GM12878 (cell line): ENCODE results near the gene SP110. TPM values are rescaled to one million over a fixed set of nuclear protein-coding genes. Genes with fewer than 3 reads are reported as not detected.

Experiments used
- ATAC-seq: fragments of 200-7000 bp; cut with Tn5 transposase; 3 replicates; pipeline ENCODE4 v1.9.1; 2020; ENCODE audit warnings: mild to moderate bottlenecking, moderate library complexity
- Bru-seq: library from RNA; stranded (reverse); fragments of 400-500 nt; gene quantifications from one replicate; lab custom pipeline; 2021; lab: Mats Ljungman, UMichigan
- BruChase-seq, 2 experiments: library from RNA; stranded (reverse); fragments of 400-500 nt; gene quantifications; one replicate each; lab custom pipeline; 2021; lab: Mats Ljungman, UMichigan
- BruUV-seq: library from RNA; stranded (reverse); fragments of 400-500 nt; replicated peaks from 2 replicates; lab custom pipeline; 2021; lab: Mats Ljungman, UMichigan
- CTCF ChIA-PET: fragments of 300-600 bp; sonication (Branson Sonifier 250); formaldehyde crosslinking; extraction: SDS; loops from one replicate; lab custom pipeline; 2021; ENCODE audit warnings: inconsistent platforms; lab: Yijun Ruan, JAX
- POLR2A ChIA-PET: fragments of 350-600 bp; formaldehyde crosslinking; extraction: SDS; loops from one replicate; lab custom pipeline; 2021; ENCODE audit warnings: inconsistent platforms; lab: Charles Lee
- RAD21 ChIA-PET: fragments of 300-600 bp; sonication (Branson Sonifier 250); formaldehyde crosslinking; loops from one replicate; lab custom pipeline; 2023; ENCODE audit warnings: antibody characterized with exemption; ENCODE audit not compliant: unreplicated experiment; lab: Charles Lee
- SMC1A ChIA-PET: fragments of 300-600 bp; sonication (Branson Sonifier 250); formaldehyde crosslinking; loops from one replicate; lab custom pipeline; 2023; ENCODE audit not compliant: unreplicated experiment, uncharacterized antibody; lab: Charles Lee
- DNase-seq: peaks from one replicate; pipeline ENCODE4 v3.0.0-alpha.2; 2011; ENCODE audit warnings: low read depth, low spot score
- FAIRE-seq: peaks from 3 replicates; lab custom pipeline; 2011; peaks lifted over from hg19 to GRCh38; lab: Jason Lieb, UNC
- H2AFZ ChIP-seq: 2 replicates; pipeline ENCODE4 v1.6.0; 2011; ENCODE audit warnings: low read depth, low read length, control low read depth; ENCODE audit not compliant: control insufficient read depth
- H3K27ac ChIP-seq: 2 replicates; pipeline ENCODE4 v1.5.1; 2011; ENCODE audit warnings: control low read depth; ENCODE audit not compliant: control insufficient read depth, insufficient read depth
- H3K27me3 ChIP-seq, 2 experiments: replicated peaks in 1 of 2; 2 replicates each; pipeline versions ENCODE4 v1.6.0 to v1.6.1; 2011; ENCODE audit warnings: low read length in 1 of 2; ENCODE audit not compliant: control insufficient read depth in 2 of 2, insufficient read depth in 2 of 2
- H3K36me3 ChIP-seq, 2 experiments: 2 replicates each; pipeline ENCODE4 v1.5.1; 2011; ENCODE audit warnings: low read length in 1 of 2; ENCODE audit not compliant: control insufficient read depth in 2 of 2, insufficient read depth in 2 of 2
- H3K4me1 ChIP-seq: 2 replicates; pipeline ENCODE4 v1.6.1; 2011; ENCODE audit warnings: mild to moderate bottlenecking, low read length, moderate library complexity, mixed read lengths; ENCODE audit not compliant: control insufficient read depth, insufficient read depth
- H3K4me2 ChIP-seq: 2 replicates; pipeline ENCODE4 v1.6.0; 2011; ENCODE audit warnings: control low read depth; ENCODE audit not compliant: control insufficient read depth, insufficient read depth
- H3K4me3 ChIP-seq: fragments of 200-600 bp; sonication (generic); 2 replicates; pipeline ENCODE4 v1.5.1; 2016
- H3K79me2 ChIP-seq: 2 replicates; pipeline ENCODE4 v1.6.0; 2011; ENCODE audit warnings: low read length; ENCODE audit not compliant: control insufficient read depth, insufficient read depth
- H3K9ac ChIP-seq: 2 replicates; pipeline ENCODE4 v1.8.0; 2011; ENCODE audit warnings: low read length, control low read depth, mixed read lengths; ENCODE audit not compliant: control insufficient read depth, insufficient read depth
- H3K9me3 ChIP-seq: replicated peaks from 3 replicates; pipeline ENCODE4 v1.5.1; 2011; ENCODE audit warnings: mild to moderate bottlenecking, low read length; ENCODE audit not compliant: control insufficient read depth, insufficient read depth
- H4K20me1 ChIP-seq: 2 replicates; pipeline ENCODE4 v1.6.0; 2011; ENCODE audit not compliant: control insufficient read depth, insufficient read depth
- ASH2L ChIP-seq: fragments of 300-600, 200-600 bp; sonication (generic); IDR thresholded peaks from 2 replicates; pipeline ENCODE4 v1.6.1; 2017; ENCODE audit warnings: low read depth, mild to moderate bottlenecking, borderline replicate concordance
- CHD2 ChIP-seq: IDR thresholded peaks from 2 replicates; pipeline ENCODE4 v1.6.1; 2011; ENCODE audit warnings: low read depth, low read length, improper control_type of control experiment, borderline replicate concordance
- KLF5 ChIP-seq: fragments of 450-650 bp; IDR thresholded peaks from 2 replicates; pipeline ENCODE4 v1.6.1; 2014; ENCODE audit warnings: mild to moderate bottlenecking; ENCODE audit not compliant: partially characterized antibody
- MEF2A ChIP-seq: IDR thresholded peaks from 2 replicates; pipeline ENCODE4 v1.6.1; 2011; ENCODE audit warnings: low read depth, mild to moderate bottlenecking, low read length, moderate library complexity; ENCODE audit not compliant: insufficient read depth
- POLR2AphosphoS2 ChIP-seq: IDR thresholded peaks from 2 replicates; pipeline ENCODE4 v1.6.1; 2011; ENCODE audit warnings: low read depth, mild to moderate bottlenecking, low read length, improper control_type of control experiment, moderate library complexity
- RBBP5 ChIP-seq: fragments of 200-600 bp; sonication (generic); conservative IDR thresholded peaks from 2 replicates; pipeline ENCODE4 v1.6.1; 2016
- WGBS: methylation state at CpG from one replicate; pipeline ENCODE4 v1.1.6; 2016; ENCODE audit warnings: low lambda C conversion rate; ENCODE audit not compliant: insufficient replicate concordance, insufficient coverage; ENCODE audit errors: missing lambda C conversion rate; 5-methylcytosine and 5-hydroxymethylcytosine counted together
- in situ Hi-C: fragments of 300-500 bp; cut with MboI; formaldehyde crosslinking; loops from 9 replicates; pipeline ENCODE4 v1.14.3; 2018; ENCODE audit warnings: mixed read lengths
- intact Hi-C: fragments of 100-400 bp; cut with micrococcal nuclease; formaldehyde crosslinking; loops from one replicate; pipeline ENCODE4 v1.14.2; 2022; ENCODE audit not compliant: unreplicated experiment
- long read RNA-seq, 2 experiments: library from polyadenylated mRNA; unstranded; transcript quantifications; one replicate each; pipeline ENCODE4 v2.0.0, GENCODE V29; 2019 to 2020
- polyA minus RNA-seq, 3 experiments: library from RNA; depleted of rRNA, polyadenylated mRNA; stranded (reverse); fragments of >200 nt; gene quantifications; 2 replicates each; pipeline ENCODE4 v1.2.3, GENCODE V29; 2011
- polyA plus RNA-seq, 11 experiments: library from polyadenylated mRNA; depleted of rRNA in 4 of 11; unstranded in 6 of 11; stranded (reverse) in 5 of 11; fragments of >200 nt; fragmentation: Nextera tagmentation in 4 of 11; fragmentation: Illumina TruSeq in 1 of 11; extraction: Ambion mirVana in 4 of 11; extraction: Trizol in 1 of 11; gene quantifications; 1 replicate in 1 of 11; 2 replicates in 10 of 11; pipeline versions ENCODE4 v1.2.1 to v1.2.3, GENCODE V29; 2011 to 2016; ENCODE audit warnings: inconsistent platforms in 2 of 11, missing spikeins in 2 of 11, low read depth in 1 of 11
- total RNA-seq, 4 experiments: library from RNA; depleted of rRNA in 3 of 4; stranded (reverse); fragments of >200 nt in 3 of 4; fragmentation: Illumina TruSeq in 1 of 4; extraction: Trizol in 1 of 4; gene quantifications; 2 replicates each; pipeline versions ENCODE4 v1.2.1 to v1.2.3, GENCODE V29; 2013 to 2021
- TF ChIP-seq, protein P1 (sequence below): fragments of 450-650 bp; formaldehyde crosslinking; IDR thresholded peaks from 2 replicates; pipeline ENCODE4 v1.4.0; 2020; ENCODE audit warnings: mild to moderate bottlenecking, moderate library complexity
- TF ChIP-seq, protein P2 (sequence below): fragments of 450-650 bp; formaldehyde crosslinking; IDR thresholded peaks from 2 replicates; pipeline ENCODE4 v1.5.0; 2022; ENCODE audit warnings: mild to moderate bottlenecking, missing genetic modification characterization

Gene SP110
- 315 and 352 TPM in 2 replicates for total RNA-seq (2013; cell fraction: nucleolus; rRNA removed)
- total RNA-seq (2014; rRNA removed) (81.2 and 98.7 TPM in 2 replicates), total RNA-seq (2014; rRNA removed; fragmentation: Illumina TruSeq; extraction: Trizol) (125 and 130 TPM in 2 replicates), total RNA-seq (2021) (82.3 and 82.5 TPM in 2 replicates), polyA plus RNA-seq (2011; rRNA removed) (86.5 and 107 TPM in 2 replicates), polyA plus RNA-seq (2014; fragmentation: Illumina TruSeq; extraction: Trizol) (149 and 176 TPM in 2 replicates), polyA plus RNA-seq (2014; fragmentation: Nextera tagmentation; extraction: Ambion mirVana) (100 to 1,000 TPM in 1 of 2 experiments, 10 to 100 TPM in 1; 97.3 to 103 TPM), polyA plus RNA-seq (2014; rRNA removed) (68.6 and 86.5 TPM in 2 replicates), polyA plus RNA-seq (2016; fragmentation: Nextera tagmentation; extraction: Ambion mirVana) (100 to 1,000 TPM; 109 to 113 TPM), polyA minus RNA-seq (2011; rRNA and poly(A)+ RNA removed) (111 and 121 TPM in 2 replicates), Bru-seq, nascent RNA (percentile 91 among the genes with signal in this experiment), BruChase-seq, experiment 1, labeled RNA remaining after a 6-hour chase (percentile 86 among the genes with signal in this experiment), BruChase-seq, experiment 2, labeled RNA remaining after a 2-hour chase (percentile 84 among the genes with signal in this experiment)
- 67.6 TPM for polyA plus RNA-seq (2011; ENCODE audit: low read depth)
- 94.5 and 123 TPM in 2 replicates for polyA plus RNA-seq (2011; cell fraction: cytosol; rRNA removed)
- 131 and 192 TPM in 2 replicates for polyA plus RNA-seq (2011; cell fraction: nucleus; rRNA removed)
- polyA plus RNA-seq (2012), result 84.4 and 86.7 TPM in 2 replicates
- polyA minus RNA-seq (2011; cell fraction: cytosol; rRNA and poly(A)+ RNA removed), result 38.5 and 44.1 TPM in 2 replicates
- 78.3 and 127 TPM in 2 replicates for polyA minus RNA-seq (2011; cell fraction: nucleus; rRNA and poly(A)+ RNA removed)
- long read RNA-seq, experiment 1, transcript SP110-202 (15 exons, 2,080 nt), result major isoform, 21 of 68 reads
- long read RNA-seq, experiment 1, partial matches to known transcripts, result 25 of 68 reads
- long read RNA-seq, experiment 1, other reads (novel, unspliced or antisense), result 17 of 68 reads
- long read RNA-seq, experiment 2, transcript SP110-202 (15 exons, 2,080 nt), result major isoform, 13 of 130 reads
- long read RNA-seq, experiment 2, partial matches to known transcripts, result 85 of 130 reads
- long read RNA-seq, experiment 2, other reads (novel, unspliced or antisense), result 28 of 130 reads

DNA sequence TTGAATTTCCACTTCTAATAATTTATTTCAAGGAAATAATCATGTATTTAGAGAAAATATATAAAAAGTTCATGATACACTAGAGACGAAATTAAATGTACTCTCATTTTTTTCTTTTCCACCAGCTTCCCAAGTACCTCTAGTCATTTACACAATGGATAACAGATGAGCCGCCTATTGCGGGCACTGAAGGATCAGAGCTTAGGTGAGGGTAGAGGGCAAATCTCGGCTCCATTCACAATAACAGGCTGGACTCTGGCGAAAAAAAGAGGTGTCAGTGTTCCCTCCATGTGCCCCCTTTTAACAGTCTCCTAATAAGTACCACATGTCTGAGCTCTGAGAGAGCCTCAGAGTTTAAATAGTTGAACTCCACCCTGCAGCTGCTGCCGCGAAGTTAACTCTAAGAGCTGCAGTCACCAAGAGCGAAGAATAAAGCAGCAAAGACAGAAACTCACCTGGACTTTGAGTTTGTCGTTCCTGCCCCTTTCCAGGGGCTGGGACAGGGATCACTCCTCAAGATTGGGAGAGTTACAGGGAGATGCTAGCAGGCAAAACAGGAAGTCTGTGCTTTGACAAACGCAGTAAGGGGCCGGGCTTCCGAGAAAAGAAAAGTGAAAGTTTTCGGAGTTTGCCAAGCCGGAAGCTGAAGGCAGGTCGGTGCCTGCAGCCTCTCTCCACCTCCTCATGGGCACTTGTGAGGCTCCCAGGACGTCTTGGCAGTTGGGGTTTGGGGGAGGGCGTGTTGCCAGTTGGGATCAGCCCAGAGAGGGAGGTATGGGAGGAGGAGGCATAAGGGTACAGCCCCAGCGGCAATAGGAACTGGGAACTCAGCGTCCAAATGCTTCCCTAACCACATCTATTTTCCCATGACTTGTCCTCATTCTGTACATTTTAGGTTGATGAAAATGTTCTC lies at the start of gene SP110:
SP110 (minus strand) TSS at position 566 of the 913 bp plus-strand sequence. CDS start 3,057 bp downstream, outside the sequence.
- under 1% methylated on average over 19 of the region's 19 CpGs for WGBS
- H4K20me1 ChIP-seq, result 0 out of 2 replicates have a peak, but pooled peaks cover 2% of the 10 kb centered on the region
- H3K4me2 ChIP-seq, result peak within 1 kb of the TSS; percentile 93
- peaks cover 2 to 10% of the 10 kb centered on the region in 2 experiments; a peak in 3 of 4 replicates for H3K36me3 ChIP-seq
- ChIA-PET SMC1A (interaction anchor here (0.7 to 8.5 kb wide), 12 partner anchors 8 to 365 kb away, joined by 3 to 121 read pairs (median 3); partner anchors contain the start of gene SP140L), RAD21 (interaction anchor here (0.5 to 4.2 kb wide), 13 partner anchors 8 to 426 kb away, joined by 3 to 30 read pairs (median 6); partner anchors contain the start of genes SP100 and SP140L), POLR2A (interaction anchor here (1.0 to 3.2 kb wide), 11 partner anchors 8 to 382 kb away, joined by 3 to 20 read pairs (median 5); partner anchors contain the start of gene SP100), CTCF (interaction anchor here (0.9 to 4.3 kb wide), 6 partner anchors 9 to 424 kb away, joined by 3 to 36 read pairs (median 4); no protein-coding TSS in a partner anchor)
- ATAC-seq, result peak; percentile 81
- in situ Hi-C loops (no loop called here), intact Hi-C loops (loop anchor here (10.0 kb wide), 1 partner anchor 495 kb away; the partner anchor contains the start of gene CAB39)
- peaks cover 37% of the 10 kb centered on the region for H3K4me1 ChIP-seq
- H3K9ac ChIP-seq, result peak within 1 kb of the TSS; percentile 88
- H3K79me2 ChIP-seq, result peaks cover 41% of the 10 kb centered on the region
- BruUV-seq, result TSS peak; percentile 73
- H3K27me3 ChIP-seq, result no peaks in the 10 kb centered on the region
- H3K27ac ChIP-seq, result peak within 1 kb of the TSS; percentile 95
- H3K9me3 ChIP-seq, result no peaks in the 10 kb centered on the region
- peak; percentile 84 for FAIRE-seq
- H2AFZ ChIP-seq, result peak within 1 kb of the TSS; percentile 64
- H3K4me3 ChIP-seq, result peak within 1 kb of the TSS; percentile 82
- DNase-seq, result peak; percentile 78
- peak; percentile 80; the same call in 1 of the 2 replicates for TF ChIP-seq ASH2L
- TF ChIP-seq KLF5, result peak; percentile 65
- TF ChIP-seq, protein P1, sequence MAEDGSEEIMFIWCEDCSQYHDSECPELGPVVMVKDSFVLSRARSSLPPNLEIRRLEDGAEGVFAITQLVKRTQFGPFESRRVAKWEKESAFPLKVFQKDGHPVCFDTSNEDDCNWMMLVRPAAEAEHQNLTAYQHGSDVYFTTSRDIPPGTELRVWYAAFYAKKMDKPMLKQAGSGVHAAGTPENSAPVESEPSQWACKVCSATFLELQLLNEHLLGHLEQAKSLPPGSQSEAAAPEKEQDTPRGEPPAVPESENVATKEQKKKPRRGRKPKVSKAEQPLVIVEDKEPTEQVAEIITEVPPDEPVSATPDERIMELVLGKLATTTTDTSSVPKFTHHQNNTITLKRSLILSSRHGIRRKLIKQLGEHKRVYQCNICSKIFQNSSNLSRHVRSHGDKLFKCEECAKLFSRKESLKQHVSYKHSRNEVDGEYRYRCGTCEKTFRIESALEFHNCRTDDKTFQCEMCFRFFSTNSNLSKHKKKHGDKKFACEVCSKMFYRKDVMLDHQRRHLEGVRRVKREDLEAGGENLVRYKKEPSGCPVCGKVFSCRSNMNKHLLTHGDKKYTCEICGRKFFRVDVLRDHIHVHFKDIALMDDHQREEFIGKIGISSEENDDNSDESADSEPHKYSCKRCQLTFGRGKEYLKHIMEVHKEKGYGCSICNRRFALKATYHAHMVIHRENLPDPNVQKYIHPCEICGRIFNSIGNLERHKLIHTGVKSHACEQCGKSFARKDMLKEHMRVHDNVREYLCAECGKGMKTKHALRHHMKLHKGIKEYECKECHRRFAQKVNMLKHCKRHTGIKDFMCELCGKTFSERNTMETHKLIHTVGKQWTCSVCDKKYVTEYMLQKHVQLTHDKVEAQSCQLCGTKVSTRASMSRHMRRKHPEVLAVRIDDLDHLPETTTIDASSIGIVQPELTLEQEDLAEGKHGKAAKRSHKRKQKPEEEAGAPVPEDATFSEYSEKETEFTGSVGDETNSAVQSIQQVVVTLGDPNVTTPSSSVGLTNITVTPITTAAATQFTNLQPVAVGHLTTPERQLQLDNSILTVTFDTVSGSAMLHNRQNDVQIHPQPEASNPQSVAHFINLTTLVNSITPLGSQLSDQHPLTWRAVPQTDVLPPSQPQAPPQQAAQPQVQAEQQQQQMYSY (CRISPR knock-in tag), result no peak
- no peak for TF ChIP-seq MEF2A
- no peak for TF ChIP-seq RBBP5
- TF ChIP-seq, protein P2, sequence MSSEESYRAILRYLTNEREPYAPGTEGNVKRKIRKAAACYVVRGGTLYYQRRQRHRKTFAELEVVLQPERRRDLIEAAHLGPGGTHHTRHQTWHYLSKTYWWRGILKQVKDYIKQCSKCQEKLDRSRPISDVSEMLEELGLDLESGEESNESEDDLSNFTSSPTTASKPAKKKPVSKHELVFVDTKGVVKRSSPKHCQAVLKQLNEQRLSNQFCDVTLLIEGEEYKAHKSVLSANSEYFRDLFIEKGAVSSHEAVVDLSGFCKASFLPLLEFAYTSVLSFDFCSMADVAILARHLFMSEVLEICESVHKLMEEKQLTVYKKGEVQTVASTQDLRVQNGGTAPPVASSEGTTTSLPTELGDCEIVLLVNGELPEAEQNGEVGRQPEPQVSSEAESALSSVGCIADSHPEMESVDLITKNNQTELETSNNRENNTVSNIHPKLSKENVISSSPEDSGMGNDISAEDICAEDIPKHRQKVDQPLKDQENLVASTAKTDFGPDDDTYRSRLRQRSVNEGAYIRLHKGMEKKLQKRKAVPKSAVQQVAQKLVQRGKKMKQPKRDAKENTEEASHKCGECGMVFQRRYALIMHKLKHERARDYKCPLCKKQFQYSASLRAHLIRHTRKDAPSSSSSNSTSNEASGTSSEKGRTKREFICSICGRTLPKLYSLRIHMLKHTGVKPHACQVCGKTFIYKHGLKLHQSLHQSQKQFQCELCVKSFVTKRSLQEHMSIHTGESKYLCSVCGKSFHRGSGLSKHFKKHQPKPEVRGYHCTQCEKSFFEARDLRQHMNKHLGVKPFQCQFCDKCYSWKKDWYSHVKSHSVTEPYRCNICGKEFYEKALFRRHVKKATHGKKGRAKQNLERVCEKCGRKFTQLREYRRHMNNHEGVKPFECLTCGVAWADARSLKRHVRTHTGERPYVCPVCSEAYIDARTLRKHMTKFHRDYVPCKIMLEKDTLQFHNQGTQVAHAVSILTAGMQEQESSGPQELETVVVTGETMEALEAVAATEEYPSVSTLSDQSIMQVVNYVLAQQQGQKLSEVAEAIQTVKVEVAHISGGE, result no peak
- TF ChIP-seq CHD2, result 0 out of 2 replicates have a peak, but pooled peaks have one; percentile 8
- peak; percentile 65; the same call in 1 of the 2 replicates for TF ChIP-seq POLR2AphosphoS2
